RPMI7951 (cell line): ENCODE measurements around the gene ANKRD11. TPM values are rescaled to one million over a fixed set of nuclear protein-coding genes. Genes with fewer than 3 reads are reported as not detected.

Source experiments
- DNase-seq: peaks from one replicate; pipeline ENCODE4 v3.0.0-alpha.2; 2012; ENCODE audit warnings: low read depth
- total RNA-seq: library from RNA; depleted of rRNA; stranded (reverse); fragments of >200 nt; shearing (Covaris generic); gene quantifications from 2 replicates; pipeline ENCODE4 v1.2.3, GENCODE V29; 2014

ANKRD11 gene
- total RNA-seq, 1 experiment from 2014 or later: 31.2 TPM

DNA sequence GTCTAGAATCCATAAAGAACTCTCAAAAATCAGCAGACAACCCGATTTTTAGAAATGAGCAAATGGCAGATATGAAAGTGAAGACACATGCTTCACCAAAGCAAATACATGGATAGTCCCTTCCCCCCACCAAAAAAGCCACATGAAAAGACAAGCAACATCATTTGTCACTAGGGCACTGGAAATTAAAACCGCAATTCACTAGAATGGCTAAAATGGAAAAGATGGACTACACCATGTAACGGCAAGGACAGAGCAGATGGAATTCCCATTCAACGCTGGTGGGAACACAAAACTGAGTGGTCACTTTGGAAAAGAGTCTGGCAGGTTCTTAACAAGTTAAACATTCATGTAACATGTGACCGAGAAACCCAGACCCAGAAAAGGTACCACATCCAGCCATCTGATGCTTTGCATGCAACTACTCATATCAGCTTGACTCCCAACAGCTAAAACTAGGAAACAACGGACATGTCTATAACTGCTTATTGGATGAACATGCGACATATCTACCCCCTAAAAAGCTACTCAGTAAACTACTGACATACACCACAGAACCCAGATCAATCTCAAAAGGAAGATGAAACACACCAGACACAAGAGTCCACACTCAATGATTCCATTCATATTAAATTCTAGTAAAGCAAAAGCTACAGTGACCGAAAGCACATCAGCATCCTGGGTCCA lies 140.3 kb downstream of the ANKRD11 start:
- peak; percentile 76 for DNase-seq

DNA sequence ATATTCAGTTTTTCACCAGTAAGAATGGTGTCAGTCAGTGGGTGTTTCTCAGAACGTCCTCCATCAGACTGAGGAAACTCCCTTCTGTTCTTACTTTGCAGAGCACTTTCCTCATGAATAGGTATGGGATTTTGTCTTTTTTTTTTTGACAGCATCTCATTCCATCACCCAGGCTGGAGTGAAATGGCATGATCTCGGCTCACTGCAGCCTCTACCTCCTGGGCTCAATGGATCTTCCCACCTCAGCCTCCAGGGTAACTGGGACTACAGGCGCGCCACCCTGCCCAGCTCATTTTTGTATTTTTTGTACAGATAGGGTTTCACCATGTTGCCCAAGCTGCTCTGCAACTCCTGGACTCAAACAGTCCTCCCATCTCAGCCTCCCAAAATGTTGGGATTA lies 142.6 kb downstream of the ANKRD11 start:
- DNase-seq: no peak

GRCh38 chr16:89346869-89347268 lies 143.5 kb downstream of the ANKRD11 start:
- no peak for DNase-seq

DNA sequence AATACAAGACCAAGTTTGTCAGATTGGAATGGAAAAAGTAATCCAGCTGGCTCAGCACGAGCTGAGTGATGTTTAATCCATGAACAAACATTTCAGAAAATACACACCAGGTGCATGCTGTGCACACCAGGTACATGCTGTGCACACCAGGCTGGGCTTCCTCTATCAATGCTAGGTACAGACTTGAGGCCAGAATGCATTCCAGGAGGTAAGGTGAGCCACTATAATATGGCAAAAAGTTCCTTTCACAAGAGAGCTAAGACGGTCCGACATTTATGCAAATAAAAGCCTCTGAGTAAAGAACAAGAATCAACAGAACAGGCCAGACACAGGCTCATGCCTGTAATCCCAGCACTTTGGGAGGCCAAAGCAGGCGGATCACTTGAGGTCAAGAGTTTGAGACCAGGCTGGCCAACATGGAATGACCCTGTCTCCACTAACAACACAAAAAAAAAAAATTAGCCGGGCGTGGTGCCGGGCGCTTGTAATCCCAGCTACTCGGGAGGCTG lies 144.7 kb downstream of the ANKRD11 start:
- DNase-seq: no peak

DNA sequence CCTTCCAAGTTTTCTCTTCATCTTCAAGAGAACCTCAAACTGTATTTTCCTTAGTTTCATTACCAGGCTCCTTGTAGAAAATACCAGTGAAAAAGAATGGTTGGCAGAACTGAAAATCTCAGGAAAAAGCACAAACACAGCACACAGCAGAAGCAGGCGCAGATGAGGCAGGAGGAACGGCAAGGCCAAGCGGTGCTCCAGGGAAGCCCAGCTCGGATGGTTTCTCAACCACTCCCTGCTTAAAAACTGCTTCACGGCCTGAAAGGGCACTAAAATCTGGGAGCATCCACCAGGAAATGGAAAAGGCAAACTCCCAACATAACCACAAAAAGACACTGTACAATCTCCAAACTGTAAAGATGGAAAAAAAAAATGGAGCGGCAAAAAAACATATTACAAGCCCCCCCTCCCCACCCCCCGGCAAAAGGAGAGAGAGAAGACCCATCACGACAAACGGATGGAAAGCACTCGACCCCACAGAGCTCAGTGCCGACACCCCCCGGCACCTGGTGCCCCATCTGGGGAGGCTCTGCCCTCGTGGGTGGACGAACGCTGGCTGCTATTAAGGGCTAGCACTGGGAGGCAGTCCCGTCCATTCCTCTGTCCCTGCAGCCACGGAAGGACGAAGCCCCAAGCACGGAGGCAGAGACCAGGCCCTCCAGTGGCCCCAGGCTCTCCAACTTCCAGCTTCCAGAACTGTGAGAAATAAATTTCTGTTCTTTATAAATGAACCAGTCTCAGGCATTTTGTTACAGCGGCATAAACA lies 145.3 kb downstream of the ANKRD11 start:
- DNase-seq: no peak

DNA sequence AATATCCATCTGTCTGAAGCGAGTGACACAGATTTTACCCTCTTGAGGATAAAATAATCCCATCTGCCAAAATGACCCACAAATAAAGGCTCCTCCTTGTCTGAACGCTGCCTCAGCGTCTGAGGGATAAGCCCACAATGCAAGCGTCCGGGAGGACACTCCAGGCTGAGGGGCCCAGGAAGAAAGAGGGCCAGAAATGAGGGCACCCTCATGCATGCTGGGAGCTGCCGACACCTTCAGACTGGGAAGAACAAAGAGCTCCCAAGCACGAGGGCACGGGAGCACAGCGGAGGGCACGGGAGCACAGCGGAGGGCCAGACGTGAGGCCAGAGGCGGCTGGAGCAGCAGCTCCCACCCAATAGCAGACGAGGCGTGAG lies 145.9 kb downstream of the ANKRD11 start:
- no peak for DNase-seq

- DNase-seq: peak; percentile 40
Measured at GRCh38 chr16:89343501-89344457, 146.6 kb downstream of the ANKRD11 start.

- DNase-seq: no peak
Measured at GRCh38 chr16:89341697-89342694, 148.4 kb downstream of the ANKRD11 start.

DNA sequence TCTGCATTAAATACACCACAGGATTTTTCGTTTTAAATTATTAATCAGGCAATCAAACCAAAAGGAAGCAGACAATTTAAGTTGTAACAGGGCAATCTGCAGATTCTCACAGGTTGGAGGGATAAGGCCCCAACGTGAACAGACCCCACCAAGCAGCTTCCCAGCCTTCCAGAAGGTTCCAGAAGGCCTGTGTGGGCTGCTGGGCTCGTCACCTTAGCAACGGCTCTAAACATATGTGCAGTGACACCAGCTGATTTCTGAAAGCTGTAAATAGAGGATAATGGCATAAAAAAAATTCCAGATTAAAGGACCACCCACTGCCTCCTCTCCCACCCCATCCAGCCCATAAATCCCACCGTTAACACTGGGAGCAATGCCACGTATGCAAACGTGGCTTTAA lies 149.1 kb downstream of the ANKRD11 start:
- no peak for DNase-seq

GRCh38 chr16:89338863-89339262 lies 151.5 kb downstream of the ANKRD11 start:
- no peak for DNase-seq

GRCh38 chr16:89337965-89338364 lies 152.4 kb downstream of the ANKRD11 start:
- DNase-seq: no peak

- DNase-seq: no peak
Measured at GRCh38 chr16:89335803-89336485, 154.4 kb downstream of the ANKRD11 start.

- DNase-seq: no peak
Measured at GRCh38 chr16:89334988-89335802, 155.2 kb downstream of the ANKRD11 start.

GRCh38 chr16:89334461-89334860 lies 155.9 kb downstream of the ANKRD11 start:
- no peak for DNase-seq

- DNase-seq: no peak
Measured at GRCh38 chr16:89334050-89334449, 156.3 kb downstream of the ANKRD11 start.

DNA sequence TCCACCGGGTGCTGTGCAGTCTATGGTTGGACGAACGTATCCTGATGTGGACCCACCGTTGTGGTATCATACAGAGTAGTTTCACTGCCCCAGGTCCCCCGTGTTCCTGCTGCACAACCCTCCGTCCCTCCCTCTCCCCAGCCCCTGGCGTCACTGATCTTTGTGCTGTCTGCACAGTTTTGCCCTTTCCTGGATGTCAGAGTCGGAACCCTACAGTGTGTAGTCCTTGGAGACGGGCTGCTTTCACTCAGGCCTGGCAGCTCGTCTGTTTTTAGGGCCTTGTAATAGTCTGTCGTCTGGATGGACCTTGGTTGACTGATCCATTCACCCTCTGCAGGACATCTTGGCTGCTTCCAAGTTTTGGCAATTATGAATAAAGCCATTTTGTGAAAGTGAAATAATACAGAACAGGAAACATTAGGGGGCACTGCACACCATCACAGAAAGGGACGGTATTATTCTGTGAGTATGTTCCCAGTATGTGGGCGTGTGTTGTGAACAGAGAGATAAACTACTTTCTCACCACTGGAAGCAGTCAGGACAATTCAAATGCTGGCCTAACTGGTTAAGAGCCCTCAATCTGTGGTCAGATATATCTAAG lies 156.9 kb downstream of the ANKRD11 start:
- DNase-seq: peak; percentile 73

DNA sequence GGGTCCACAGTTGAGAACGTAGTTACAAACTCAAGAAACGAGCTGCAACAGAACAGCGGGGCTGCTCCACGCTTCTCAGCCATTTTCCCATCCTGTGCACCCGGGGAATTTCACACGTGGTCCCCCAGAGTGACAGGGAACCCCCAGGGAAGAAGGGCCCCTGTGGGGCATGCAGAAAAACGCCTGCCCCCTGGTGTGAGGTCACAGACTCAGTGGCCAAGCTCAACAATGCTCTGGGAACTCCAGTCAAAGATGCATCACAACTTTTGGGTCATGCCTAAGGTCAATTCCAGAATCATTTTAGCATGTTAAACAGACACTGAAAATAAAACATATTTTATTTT lies 157.5 kb downstream of the ANKRD11 start:
- DNase-seq: no peak

DNA sequence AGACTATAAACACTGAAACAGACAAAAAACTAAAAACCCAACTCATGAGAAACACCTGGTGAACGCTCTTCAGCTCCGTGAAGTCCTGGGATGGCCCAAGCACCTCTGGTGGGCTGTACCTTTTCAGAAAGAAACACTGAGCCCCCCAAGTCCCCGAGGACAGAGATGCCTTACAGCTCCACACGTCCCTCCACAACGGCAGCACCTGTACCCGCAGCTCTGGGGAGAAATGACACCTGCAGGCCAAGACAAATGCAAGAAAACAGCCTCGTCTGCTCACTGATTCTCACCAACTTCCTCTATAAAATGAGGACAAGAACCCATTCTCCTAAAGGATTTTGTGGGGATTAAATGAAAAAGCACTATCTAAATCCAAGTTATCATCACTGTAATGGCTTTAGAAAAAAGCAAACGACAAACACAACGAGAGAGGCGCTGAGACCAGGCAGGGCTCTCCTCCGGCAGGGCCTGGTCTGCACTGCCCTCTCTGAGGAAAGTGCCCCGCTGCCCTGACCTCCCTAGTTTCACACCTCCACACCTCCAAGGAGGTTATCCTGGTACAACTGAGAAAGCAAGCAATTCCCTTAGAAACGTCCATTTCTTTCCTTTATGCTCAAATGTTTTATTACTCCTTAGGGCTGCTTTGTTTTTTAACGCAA lies 158.0 kb downstream of the ANKRD11 start:
- no peak for DNase-seq
